Omental fat pad (tissue), 4 donors: Measurements from ENCODE around the gene ISLR2. TPM values are rescaled to one million over a fixed set of nuclear protein-coding genes. Genes with fewer than 3 reads are reported as not detected.
A peak's percentile ranks its signal among the peaks of the same experiment; 100 is the strongest.

Experiments
- ATAC-seq: fragments of 150-250 bp; one replicate; pipeline ENCODE4 v1.9.1; 2016; ENCODE audit warnings: mild to moderate bottlenecking, moderate library complexity; ENCODE audit not compliant: low FRiP score
- DNase-seq: peaks from one replicate; pipeline ENCODE4 v3.0.0-alpha.2; 2019; ENCODE audit warnings: low spot score
- CTCF ChIP-seq, 3 donors: fragments of 450-650 bp; IDR thresholded peaks; one replicate each; pipeline ENCODE4 v1.5.1; 2016 to 2017; ENCODE audit warnings: antibody characterized with exemption in 3 of 3, mild to moderate bottlenecking in 3 of 3, moderate library complexity in 2 of 3
- total RNA-seq, 4 donors: library from RNA; depleted of rRNA; stranded (reverse); fragments of >200 nt; gene quantifications; one replicate each; pipeline ENCODE4 v1.1.0, GENCODE V29; 2016

Gene ISLR2
- total RNA-seq, 4 donors from 2014 or later, result 0.69 to 4.7 (median 1.1) TPM; not detected in 1

GRCh38 chr15:74172701-74173379 is 42.5 kb downstream of the ISLR2 start:
- DNase-seq (no peak), ATAC-seq (peak; percentile 50)
- no peak for TF ChIP-seq CTCF (IDR thresholded peaks at IDR 0.05)

DNA sequence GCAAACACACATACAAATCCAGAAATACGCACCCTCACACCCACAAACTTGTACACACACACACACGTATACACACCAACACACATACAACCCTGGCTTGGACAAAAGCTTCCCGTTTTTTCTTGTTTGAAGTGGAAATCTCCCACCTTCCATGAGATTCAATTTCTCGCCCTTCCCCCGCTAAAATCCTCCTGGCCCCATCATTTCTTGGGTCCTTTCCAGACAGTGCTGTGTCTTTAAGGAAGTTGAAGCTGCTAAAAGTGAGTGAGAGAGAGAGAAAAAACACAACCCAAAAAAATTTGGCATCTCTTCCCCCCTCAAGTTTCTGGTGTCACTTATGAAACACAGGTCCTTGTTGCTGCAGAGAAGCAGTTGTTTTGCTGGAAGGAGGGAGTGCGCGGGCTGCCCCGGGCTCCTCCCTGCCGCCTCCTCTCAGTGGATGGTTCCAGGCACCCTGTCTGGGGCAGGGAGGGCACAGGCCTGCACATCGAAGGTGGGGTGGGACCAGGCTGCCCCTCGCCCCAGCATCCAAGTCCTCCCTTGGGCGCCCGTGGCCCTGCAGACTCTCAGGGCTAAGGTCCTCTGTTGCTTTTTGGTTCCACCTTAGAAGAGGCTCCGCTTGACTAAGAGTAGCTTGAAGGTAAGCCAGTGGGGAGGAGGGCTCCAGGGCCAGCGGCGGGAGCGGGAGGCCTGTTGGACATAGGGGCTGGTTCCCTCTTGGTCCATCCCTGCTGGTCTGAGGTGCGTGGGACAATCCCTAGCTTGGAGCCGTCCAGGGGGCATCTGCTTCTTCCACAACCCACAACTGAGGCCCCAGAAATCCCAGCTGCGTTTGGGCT is 43.2 kb downstream of the ISLR2 start, which contains the start of gene ISLR:
Gene ISLR (plus strand): TSS at position 331 of the 839 bp plus-strand sequence. CDS start 1,149 bp downstream, outside the sequence.
- no peak for TF ChIP-seq CTCF (IDR thresholded peaks at IDR 0.05)
- DNase-seq, result no peak
- no peak for ATAC-seq

GRCh38 chr15:74174219-74174957 is 44.0 kb downstream of the ISLR2 start:
- no peak for TF ChIP-seq CTCF (IDR thresholded peaks at IDR 0.05)
- DNase-seq (no peak), ATAC-seq (no peak)

- ATAC-seq, result no peak
- DNase-seq, result no peak
Measured at GRCh38 chr15:74174958-74175253, 44.5 kb downstream of the ISLR2 start.

DNA sequence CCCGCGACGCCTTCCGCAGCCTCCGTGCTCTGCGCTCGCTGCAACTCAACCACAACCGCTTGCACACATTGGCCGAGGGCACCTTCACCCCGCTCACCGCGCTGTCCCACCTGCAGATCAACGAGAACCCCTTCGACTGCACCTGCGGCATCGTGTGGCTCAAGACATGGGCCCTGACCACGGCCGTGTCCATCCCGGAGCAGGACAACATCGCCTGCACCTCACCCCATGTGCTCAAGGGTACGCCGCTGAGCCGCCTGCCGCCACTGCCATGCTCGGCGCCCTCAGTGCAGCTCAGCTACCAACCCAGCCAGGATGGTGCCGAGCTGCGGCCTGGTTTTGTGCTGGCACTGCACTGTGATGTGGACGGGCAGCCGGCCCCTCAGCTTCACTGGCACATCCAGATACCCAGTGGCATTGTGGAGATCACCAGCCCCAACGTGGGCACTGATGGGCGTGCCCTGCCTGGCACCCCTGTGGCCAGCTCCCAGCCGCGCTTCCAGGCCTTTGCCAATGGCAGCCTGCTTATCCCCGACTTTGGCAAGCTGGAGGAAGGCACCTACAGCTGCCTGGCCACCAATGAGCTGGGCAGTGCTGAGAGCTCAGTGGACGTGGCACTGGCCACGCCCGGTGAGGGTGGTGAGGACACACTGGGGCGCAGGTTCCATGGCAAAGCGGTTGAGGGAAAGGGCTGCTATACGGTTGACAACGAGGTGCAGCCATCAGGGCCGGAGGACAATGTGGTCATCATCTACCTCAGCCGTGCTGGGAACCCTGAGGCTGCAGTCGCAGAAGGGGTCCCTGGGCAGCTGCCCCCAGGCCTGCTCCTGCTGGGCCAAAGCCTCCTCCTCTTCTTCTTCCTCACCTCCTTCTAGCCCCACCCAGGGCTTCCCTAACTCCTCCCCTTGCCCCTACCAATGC is 45.1 kb downstream of the ISLR2 start:
- ATAC-seq (no peak), DNase-seq (no peak)
- no peak for TF ChIP-seq CTCF (IDR thresholded peaks at IDR 0.05)

More at GRCh38 chr15:74174958-74175253, 44.5 kb downstream of the ISLR2 start:
- TF ChIP-seq CTCF (IDR thresholded peaks at IDR 0.05), result no peak
